BJ (cell line): Measurements from ENCODE around the gene ADAMTSL5. TPM values are rescaled to one million over a fixed set of nuclear protein-coding genes. Genes with fewer than 3 reads are reported as not detected.

Source experiments
- CTCF ChIA-PET: fragments of 350-600 bp; formaldehyde crosslinking; extraction: SDS; loops from one replicate; lab custom pipeline; 2021; ENCODE audit warnings: antibody characterized with exemption, inconsistent platforms; lab: Yijun Ruan, JAX
- POLR2A ChIA-PET: fragments of 300-600 bp; sonication (Branson Sonifier 250); formaldehyde crosslinking; extraction: SDS; loops from one replicate; lab custom pipeline; 2021; ENCODE audit warnings: antibody characterized with exemption; lab: Charles Lee
- DNase-seq: peaks from one replicate; pipeline ENCODE4 v3.0.0-alpha.2; 2011; ENCODE audit warnings: low read depth
- H3K27me3 ChIP-seq: 2 replicates; pipeline ENCODE4 v1.6.0; 2011; ENCODE audit warnings: low read length; ENCODE audit not compliant: control insufficient read depth, insufficient read depth
- H3K36me3 ChIP-seq: 2 replicates; pipeline ENCODE4 v1.5.1; 2011; ENCODE audit warnings: low read length; ENCODE audit not compliant: control insufficient read depth, insufficient read depth
- H3K4me3 ChIP-seq: 2 replicates; pipeline ENCODE4 v1.5.1; 2011; ENCODE audit warnings: low read depth, mild to moderate bottlenecking, control low read depth, low read length
- polyA plus RNA-seq: library from polyadenylated mRNA; depleted of rRNA; stranded (reverse); fragments of >200 nt; gene quantifications from 2 replicates; pipeline ENCODE4 v1.2.3, GENCODE V29; 2011
- TF ChIP-seq, protein P1 (sequence below): IDR thresholded peaks from 2 replicates; pipeline ENCODE4 v1.5.1; 2011; ENCODE audit warnings: low read depth, mild to moderate bottlenecking, control low read depth, inconsistent platforms, low read length, moderate library complexity; ENCODE audit not compliant: insufficient read depth

ADAMTSL5 gene
- polyA plus RNA-seq, 1 experiment: 21.5 TPM

DNA sequence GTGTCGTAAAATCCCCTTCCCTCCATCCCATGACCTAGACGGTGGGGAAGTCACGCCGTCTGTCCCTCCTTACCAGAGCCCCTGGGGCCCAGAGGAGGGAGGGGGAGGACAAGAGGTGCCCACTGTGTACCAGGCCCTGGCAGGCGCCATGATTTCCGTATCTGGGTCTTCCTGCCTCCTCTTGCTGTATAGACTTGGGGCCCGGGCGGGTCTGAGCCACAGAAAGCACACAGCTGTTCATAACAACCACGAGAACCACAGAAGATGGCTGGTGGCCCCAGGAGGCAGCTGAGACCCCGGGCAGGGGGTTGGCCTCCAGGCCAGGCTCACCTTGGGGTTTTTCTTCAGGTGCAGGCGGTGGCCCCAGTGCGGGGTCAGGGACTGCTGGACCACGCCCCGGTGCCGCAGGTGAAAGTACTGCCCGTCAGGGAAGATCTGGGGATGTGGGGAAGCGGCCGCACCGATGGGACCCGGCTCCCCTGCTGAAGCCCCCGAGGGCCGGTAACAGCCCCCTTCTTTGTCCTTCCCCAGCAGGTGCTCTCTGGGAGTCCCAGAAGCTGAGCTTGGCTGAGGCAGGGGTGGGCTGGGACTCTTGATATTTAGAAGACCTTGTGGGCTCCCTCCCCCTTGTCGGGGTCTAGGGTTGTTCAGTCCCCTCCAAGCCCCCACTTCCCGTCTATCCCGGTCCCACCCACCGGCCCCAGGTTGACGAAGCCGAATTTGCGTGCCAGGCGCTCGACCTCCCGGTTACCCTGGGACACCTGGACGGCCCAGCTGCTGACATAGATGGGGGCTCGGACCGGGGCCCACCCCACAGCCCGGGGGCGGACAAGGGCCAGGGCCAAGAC lies 23.1 kb downstream of the ADAMTSL5 start:
- CTCF ChIA-PET: interaction anchor here (1.2 kb wide), 1 partner anchor 11 kb away, joined by 4 read pairs; no protein-coding TSS in a partner anchor
- Histone ChIP-seq H3K36me3 (no peaks in the 10 kb centered on the region), H3K4me3 (peak overlapping the region; percentile 61), H3K27me3 (peaks cover 4% of the 10 kb centered on the region)
- TF ChIP-seq, protein P1, sequence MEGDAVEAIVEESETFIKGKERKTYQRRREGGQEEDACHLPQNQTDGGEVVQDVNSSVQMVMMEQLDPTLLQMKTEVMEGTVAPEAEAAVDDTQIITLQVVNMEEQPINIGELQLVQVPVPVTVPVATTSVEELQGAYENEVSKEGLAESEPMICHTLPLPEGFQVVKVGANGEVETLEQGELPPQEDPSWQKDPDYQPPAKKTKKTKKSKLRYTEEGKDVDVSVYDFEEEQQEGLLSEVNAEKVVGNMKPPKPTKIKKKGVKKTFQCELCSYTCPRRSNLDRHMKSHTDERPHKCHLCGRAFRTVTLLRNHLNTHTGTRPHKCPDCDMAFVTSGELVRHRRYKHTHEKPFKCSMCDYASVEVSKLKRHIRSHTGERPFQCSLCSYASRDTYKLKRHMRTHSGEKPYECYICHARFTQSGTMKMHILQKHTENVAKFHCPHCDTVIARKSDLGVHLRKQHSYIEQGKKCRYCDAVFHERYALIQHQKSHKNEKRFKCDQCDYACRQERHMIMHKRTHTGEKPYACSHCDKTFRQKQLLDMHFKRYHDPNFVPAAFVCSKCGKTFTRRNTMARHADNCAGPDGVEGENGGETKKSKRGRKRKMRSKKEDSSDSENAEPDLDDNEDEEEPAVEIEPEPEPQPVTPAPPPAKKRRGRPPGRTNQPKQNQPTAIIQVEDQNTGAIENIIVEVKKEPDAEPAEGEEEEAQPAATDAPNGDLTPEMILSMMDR: no peak
- POLR2A ChIA-PET: no interaction called here
- DNase-seq: no peak

DNA sequence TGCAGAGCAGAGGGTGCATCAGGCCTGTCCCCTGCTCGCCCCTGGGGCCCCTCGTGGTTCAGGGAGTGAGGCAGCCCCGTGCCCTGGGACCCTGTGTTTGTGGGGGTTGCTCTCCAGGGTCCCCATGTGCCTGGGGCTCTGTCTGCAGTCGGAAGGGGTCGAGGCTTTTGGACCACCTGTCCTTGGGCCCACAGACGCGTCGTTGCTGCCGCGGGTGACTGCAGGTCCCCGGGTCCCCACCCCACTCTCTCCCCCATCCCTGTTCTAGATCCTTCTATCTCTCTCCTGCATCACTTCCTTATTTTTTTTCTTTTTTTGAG lies 24.6 kb downstream of the ADAMTSL5 start:
- TF ChIP-seq, protein P1: no peak
- POLR2A ChIA-PET: no interaction called here
- DNase-seq: no peak
- no peaks in the 10 kb centered on the region for H3K36me3 ChIP-seq
- H3K4me3 ChIP-seq: no peak overlapping the region
- peaks cover 4% of the 10 kb centered on the region for H3K27me3 ChIP-seq
- CTCF ChIA-PET: no interaction called here

DNA sequence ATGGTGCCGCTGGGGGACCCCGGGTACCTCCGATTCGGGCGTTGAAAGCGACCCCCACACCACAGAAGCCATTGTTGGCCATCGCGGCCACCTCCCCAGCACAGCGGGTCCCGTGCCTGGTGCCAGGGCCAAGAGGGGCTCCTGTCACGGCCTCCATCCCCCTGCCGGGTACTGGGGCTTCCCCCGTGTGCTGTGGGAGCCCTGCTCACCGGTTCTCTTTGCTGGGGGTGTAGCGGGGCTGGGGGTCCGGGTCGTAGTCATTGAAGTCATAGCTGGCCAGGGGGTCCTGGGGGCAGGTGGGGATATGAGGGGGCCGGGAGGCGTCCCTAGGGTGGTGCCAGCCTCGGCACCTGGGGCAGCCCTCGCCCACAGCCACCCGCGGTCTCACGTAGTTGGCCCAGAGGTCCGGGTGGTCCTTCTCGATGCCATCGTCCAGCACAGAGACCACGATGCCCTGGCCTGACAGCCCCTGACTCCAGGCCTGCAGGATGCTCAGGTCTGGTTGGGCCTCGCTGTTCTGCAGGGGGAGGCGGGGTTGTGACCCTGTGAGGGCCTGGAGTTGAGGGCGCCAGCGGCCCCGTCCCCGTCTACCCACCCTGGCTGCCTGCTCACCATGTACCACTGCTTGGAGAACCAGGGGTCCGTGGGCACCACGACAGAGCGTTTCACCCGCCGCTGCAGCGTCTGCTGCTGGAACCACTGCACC lies 25.1 kb downstream of the ADAMTSL5 start:
- no peaks in the 10 kb centered on the region for H3K36me3 ChIP-seq
- peaks cover 4% of the 10 kb centered on the region for H3K27me3 ChIP-seq
- TF ChIP-seq, protein P1: no peak
- CTCF ChIA-PET: no interaction called here
- no peak for DNase-seq
- no peak overlapping the region for H3K4me3 ChIP-seq
- POLR2A ChIA-PET: no interaction called here

DNA sequence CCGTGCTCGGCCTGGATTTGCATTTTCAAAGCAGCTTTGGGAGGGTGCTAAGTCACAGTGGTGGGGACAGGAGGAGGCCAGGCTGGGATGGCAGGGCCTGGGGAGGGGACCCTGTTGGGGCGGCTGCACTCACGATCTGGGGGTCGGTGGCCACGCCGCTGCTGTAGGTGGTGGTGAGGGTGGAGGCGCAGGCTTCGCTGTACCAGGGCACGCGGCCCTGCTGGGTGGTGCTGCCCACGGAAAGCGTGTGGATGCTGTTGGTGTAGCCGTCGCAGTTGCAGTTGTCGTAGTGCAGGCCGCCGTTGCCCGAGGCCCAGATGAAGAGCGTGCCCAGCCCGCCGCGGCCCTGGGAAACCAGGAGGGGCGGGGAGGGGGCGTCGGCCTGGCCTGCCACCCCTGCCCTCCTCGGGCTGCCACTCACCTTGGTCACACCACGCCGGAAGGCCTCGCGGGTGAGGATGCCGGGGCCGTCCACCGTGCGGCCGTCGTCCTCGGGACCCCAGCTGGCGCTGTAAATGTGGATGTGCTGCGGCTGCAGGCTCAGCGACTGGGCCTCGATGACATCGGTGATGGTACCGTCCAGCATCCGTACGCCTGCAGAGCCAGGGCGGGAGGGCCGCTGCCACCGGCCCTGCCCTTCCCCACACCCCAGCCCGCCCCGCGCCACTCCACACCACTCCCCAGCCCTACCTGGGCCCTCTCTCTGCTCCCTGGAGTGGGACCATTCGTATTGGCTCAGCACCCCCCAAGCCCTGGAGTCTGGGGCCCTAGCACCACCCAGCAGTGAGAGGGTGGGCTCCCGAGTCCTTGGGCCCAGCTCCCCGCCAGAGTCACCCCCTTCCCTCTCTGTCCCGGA lies 25.9 kb downstream of the ADAMTSL5 start:
- TF ChIP-seq, protein P1: no peak
- CTCF ChIA-PET: no interaction called here
- Histone ChIP-seq H3K27me3 (peaks cover 4% of the 10 kb centered on the region), H3K4me3 (no peak overlapping the region), H3K36me3 (no peaks in the 10 kb centered on the region)
- DNase-seq: no peak
- POLR2A ChIA-PET: no interaction called here
